ENCODE results near the gene PKD2.
"Not testable (repeated sequence)": the region's sequence is repeated elsewhere in the genome, so short reads cannot be mapped to it uniquely, and the experiment has no call there.

Gene PKD2

DNA sequence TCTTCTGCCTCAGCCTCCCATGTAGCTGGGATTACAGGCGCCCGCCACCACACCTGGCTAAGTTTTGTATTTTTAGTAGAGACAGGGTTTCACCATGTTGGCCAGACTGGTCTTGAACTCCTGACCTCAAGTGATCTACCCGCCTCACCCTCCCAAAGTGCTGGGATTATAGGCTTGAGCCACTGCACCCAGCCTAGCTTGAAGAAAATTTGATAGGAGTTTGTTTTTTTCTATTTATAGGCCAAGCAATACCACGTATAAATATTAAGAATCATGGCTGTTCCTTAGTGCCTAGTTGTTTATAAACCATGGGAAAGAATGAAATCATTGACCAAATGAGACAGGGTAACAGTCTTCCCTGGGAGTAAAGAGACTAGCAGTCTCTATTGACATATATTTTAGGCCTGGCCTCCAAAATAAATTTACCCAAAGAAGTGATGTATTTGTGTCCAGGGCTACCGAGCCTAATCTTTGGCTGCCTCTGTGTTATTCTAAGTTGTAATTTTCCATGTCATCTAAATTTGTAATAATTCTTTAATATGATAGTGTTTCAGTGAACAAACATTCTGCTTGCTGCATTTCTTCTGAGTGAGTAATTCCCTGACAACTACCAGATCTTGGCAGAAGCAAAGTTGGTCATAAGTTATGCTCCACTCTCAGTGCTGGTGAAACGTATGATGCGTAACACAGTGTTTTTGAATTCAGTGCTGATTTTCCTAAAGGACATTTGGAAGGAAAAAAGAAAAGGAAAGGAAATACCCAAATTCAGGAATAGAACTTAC, 10.3 kb downstream of the PKD2 start:
- Histone ChIP-seq H3K36me3 (ENCODE audit: insufficient read depth) (no peaks in the 10 kb centered on the region; the same call in 1 of the 2 replicates), H3K79me2 (ENCODE audit: insufficient read depth, low read depth) (peaks cover 16% of the 10 kb centered on the region; the same call in 1 of the 2 replicates), H2AFZ (ENCODE audit: low read depth) (no peak overlapping the region), H3K4me1 (ENCODE audit: low read depth, poor library complexity, severe bottlenecking) (peaks cover 13% of the 10 kb centered on the region), H4K20me1 (ENCODE audit: insufficient read depth) (no peaks in the 10 kb centered on the region), H3K27me3 (ENCODE audit: insufficient read depth, low read depth) (no peaks in the 10 kb centered on the region), H3K4me3 (IDR thresholded peaks at IDR 0.05; ENCODE audit: insufficient read depth, low read depth, low read length) (no peak overlapping the region), H3K4me2 (no peak overlapping the region), H3K27ac (no peak overlapping the region), H3K9ac (no peak overlapping the region)
- TF ChIP-seq, protein P1, sequence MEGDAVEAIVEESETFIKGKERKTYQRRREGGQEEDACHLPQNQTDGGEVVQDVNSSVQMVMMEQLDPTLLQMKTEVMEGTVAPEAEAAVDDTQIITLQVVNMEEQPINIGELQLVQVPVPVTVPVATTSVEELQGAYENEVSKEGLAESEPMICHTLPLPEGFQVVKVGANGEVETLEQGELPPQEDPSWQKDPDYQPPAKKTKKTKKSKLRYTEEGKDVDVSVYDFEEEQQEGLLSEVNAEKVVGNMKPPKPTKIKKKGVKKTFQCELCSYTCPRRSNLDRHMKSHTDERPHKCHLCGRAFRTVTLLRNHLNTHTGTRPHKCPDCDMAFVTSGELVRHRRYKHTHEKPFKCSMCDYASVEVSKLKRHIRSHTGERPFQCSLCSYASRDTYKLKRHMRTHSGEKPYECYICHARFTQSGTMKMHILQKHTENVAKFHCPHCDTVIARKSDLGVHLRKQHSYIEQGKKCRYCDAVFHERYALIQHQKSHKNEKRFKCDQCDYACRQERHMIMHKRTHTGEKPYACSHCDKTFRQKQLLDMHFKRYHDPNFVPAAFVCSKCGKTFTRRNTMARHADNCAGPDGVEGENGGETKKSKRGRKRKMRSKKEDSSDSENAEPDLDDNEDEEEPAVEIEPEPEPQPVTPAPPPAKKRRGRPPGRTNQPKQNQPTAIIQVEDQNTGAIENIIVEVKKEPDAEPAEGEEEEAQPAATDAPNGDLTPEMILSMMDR (conservative IDR thresholded peaks at IDR 0.05; ENCODE audit: low read depth, low read length) = no peak

DNA sequence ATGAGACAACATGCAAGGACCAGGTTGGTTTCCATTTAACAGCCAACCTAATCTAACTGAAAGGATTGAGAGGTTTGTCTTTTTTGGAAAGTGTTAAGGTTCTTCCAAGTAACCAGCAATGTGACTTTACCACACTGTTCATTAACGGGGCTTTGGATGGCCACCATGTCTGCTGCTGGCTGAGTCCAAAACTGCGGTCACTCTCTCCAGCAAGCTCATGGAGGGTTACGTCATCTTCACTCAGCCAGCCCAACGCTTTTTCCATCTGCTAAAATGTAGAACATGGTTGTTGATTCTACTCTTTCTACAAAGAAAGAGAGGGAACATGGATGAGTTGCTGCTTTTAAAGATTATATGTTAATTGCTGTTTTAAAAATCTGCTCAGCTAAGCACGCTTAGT, 11.0 kb downstream of the PKD2 start:
- Histone ChIP-seq H3K27ac (no peak overlapping the region), H3K4me2 (no peak overlapping the region), H3K36me3 (ENCODE audit: insufficient read depth) (no peaks in the 10 kb centered on the region; the same call in 1 of the 2 replicates), H3K4me3 (IDR thresholded peaks at IDR 0.05; ENCODE audit: insufficient read depth, low read depth, low read length) (no peak overlapping the region), H4K20me1 (ENCODE audit: insufficient read depth) (no peaks in the 10 kb centered on the region), H3K79me2 (ENCODE audit: insufficient read depth, low read depth) (peaks cover 9% of the 10 kb centered on the region; the same call in 1 of the 2 replicates), H2AFZ (ENCODE audit: low read depth) (no peak overlapping the region), H3K9ac (no peak overlapping the region), H3K4me1 (ENCODE audit: low read depth, poor library complexity, severe bottlenecking) (peaks cover 13% of the 10 kb centered on the region), H3K27me3 (ENCODE audit: insufficient read depth, low read depth) (no peaks in the 10 kb centered on the region)
- TF ChIP-seq, protein P1 (conservative IDR thresholded peaks at IDR 0.05; ENCODE audit: low read depth, low read length) = no peak

DNA sequence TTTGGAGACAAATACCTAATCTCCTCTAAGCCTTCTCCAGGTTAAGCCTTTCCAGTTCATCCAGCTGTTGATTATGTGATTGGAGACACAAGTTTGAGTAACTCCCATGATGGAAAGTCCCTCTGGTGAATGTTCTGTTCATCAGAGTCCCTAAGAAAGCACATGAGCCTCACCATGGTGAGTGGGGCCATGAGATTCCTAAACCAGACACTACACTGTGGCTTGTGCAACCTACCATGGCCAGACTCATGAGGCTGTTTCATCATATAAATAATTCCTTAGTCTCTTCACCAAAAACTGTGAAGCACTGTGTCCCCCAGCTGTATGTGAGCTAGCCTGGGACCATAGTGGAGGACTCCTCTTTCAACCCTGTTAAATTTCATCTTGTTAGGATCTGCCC, 14.4 kb downstream of the PKD2 start:
- Histone ChIP-seq H3K4me2 (no peak overlapping the region), H4K20me1 (ENCODE audit: insufficient read depth) (no peaks in the 10 kb centered on the region), H3K4me3 (IDR thresholded peaks at IDR 0.05; ENCODE audit: insufficient read depth, low read depth, low read length) (no peak overlapping the region), H3K27ac (no peak overlapping the region), H3K9ac (no peak overlapping the region), H2AFZ (ENCODE audit: low read depth) (no peak overlapping the region), H3K79me2 (ENCODE audit: insufficient read depth, low read depth) (peaks cover 8% of the 10 kb centered on the region; the same call in 1 of the 2 replicates), H3K27me3 (ENCODE audit: insufficient read depth, low read depth) (no peaks in the 10 kb centered on the region), H3K36me3 (ENCODE audit: insufficient read depth) (no peaks in the 10 kb centered on the region; the same call in 1 of the 2 replicates), H3K4me1 (ENCODE audit: low read depth, poor library complexity, severe bottlenecking) (peaks cover 20% of the 10 kb centered on the region)
- TF ChIP-seq, protein P1 (conservative IDR thresholded peaks at IDR 0.05; ENCODE audit: low read depth, low read length) = no peak

DNA sequence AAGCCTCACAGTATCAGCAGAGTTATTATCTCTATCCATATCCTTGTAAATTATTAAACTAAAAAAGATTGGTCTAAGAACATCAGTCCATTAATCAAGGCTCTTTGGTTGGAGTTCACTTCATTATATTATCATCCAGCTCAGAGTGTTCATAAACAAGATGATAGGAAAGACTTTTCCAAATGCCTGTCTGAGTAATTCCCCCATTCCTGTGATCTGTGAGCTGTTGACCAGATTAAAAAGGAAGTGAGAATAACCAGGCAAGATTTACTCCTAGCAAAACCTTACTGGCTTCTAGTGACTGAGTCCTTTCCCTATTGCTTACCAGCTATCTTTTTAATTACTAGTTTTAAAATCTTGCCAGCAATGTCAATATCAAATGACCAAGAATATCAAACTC, 14.9 kb downstream of the PKD2 start:
- Histone ChIP-seq H3K79me2 (ENCODE audit: insufficient read depth, low read depth) (peaks cover 8% of the 10 kb centered on the region; the same call in 1 of the 2 replicates), H2AFZ (ENCODE audit: low read depth) (no peak overlapping the region), H3K27me3 (ENCODE audit: insufficient read depth, low read depth) (no peaks in the 10 kb centered on the region), H3K4me3 (IDR thresholded peaks at IDR 0.05; ENCODE audit: insufficient read depth, low read depth, low read length) (no peak overlapping the region), H3K4me1 (ENCODE audit: low read depth, poor library complexity, severe bottlenecking) (peaks cover 24% of the 10 kb centered on the region), H3K27ac (no peak overlapping the region), H4K20me1 (ENCODE audit: insufficient read depth) (no peaks in the 10 kb centered on the region), H3K4me2 (no peak overlapping the region), H3K9ac (no peak overlapping the region), H3K36me3 (ENCODE audit: insufficient read depth) (no peaks in the 10 kb centered on the region; the same call in 1 of the 2 replicates)
- TF ChIP-seq, protein P1 (conservative IDR thresholded peaks at IDR 0.05; ENCODE audit: low read depth, low read length) = no peak

DNA sequence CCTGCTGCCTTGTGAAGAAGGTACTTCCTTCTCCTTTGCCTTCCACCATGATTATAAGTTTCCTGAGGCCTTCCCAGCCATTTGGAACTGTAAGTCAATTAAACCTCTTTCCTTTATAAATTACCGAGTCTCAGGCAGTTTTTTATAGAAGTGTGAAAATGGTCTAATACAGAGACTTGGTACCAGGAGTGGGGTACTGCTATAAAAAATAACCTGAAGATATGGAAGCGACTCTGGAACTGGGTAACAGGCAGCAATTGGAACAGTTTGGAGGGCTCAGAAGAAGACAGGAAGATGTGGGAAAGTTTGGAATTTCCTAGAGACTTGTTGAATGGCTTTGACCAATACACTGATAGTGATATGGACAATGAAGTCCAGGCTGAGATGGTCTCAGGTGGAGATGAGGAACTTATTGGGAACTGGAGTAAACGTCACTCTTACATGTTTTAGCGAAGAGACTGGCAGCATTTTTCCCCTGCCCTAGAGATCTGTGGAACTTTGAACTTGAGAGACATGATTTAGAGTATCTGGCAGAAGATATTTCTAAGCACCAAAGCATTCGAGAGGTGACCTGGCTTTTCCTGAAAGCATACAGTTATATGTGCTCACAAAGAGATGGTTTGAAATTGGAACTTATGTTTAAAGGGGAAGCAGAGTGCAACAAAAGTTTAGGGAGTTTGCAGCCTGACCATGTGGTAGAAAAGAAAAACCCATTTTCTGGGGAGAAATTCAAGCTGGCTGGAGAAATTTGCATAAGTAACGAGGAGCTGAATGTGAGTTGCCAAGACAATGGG, 18.6 kb downstream of the PKD2 start:
- not testable (repeated sequence) for H3K36me3 ChIP-seq (ENCODE audit: insufficient read depth); H3K4me3 ChIP-seq (IDR thresholded peaks at IDR 0.05; ENCODE audit: insufficient read depth, low read depth, low read length); H3K27ac ChIP-seq; H2AFZ ChIP-seq (ENCODE audit: low read depth); H4K20me1 ChIP-seq (ENCODE audit: insufficient read depth); H3K4me2 ChIP-seq; H3K9ac ChIP-seq; H3K27me3 ChIP-seq (ENCODE audit: insufficient read depth, low read depth); H3K79me2 ChIP-seq (ENCODE audit: insufficient read depth, low read depth)
- peaks cover 62% of the 10 kb centered on the region for H3K4me1 ChIP-seq (ENCODE audit: low read depth, poor library complexity, severe bottlenecking)
